Natural killer cell (primary cell): Measurements from ENCODE around the gene IL7R. TPM values are rescaled to one million over a fixed set of nuclear protein-coding genes. Genes with fewer than 3 reads are reported as not detected.
A peak's percentile ranks its signal among the peaks of the same experiment; 100 is the strongest.

Experiments
- ATAC-seq, 3 donors: fragments of 150-1000 bp in 2 of 3; fragments of 200-7000 bp in 1 of 3; cut with Tn5 transposase; 1 replicate in 1 of 3; 2 replicates in 2 of 3; pipeline ENCODE4 v1.10.0; 2021; ENCODE audit warnings: mild to moderate bottlenecking in 2 of 3, moderate library complexity in 2 of 3
- DNase-seq, 2 donors: peaks; one replicate each; pipeline versions ENCODE4 v3.0.0 to v3.0.0-alpha.2; 2013 to 2021; ENCODE audit warnings: mixed read lengths in 1 of 2
- H3K27ac ChIP-seq: one replicate; pipeline ENCODE4 v1.5.1; 2013; ENCODE audit warnings: mild to moderate bottlenecking, low read length
- H3K27me3 ChIP-seq: one replicate; pipeline ENCODE4 v1.6.1; 2013; ENCODE audit warnings: low read length; ENCODE audit not compliant: control insufficient read depth, insufficient read depth
- H3K36me3 ChIP-seq: one replicate; pipeline ENCODE4 v1.6.1; 2013; ENCODE audit warnings: low read length; ENCODE audit not compliant: control insufficient read depth, insufficient read depth
- H3K4me1 ChIP-seq: one replicate; pipeline ENCODE4 v1.6.1; 2013; ENCODE audit warnings: low read length; ENCODE audit not compliant: control insufficient read depth, insufficient read depth
- H3K4me3 ChIP-seq: one replicate; pipeline ENCODE4 v1.5.1; 2013; ENCODE audit warnings: low read length
- H3K9me3 ChIP-seq: one replicate; pipeline ENCODE4 v1.6.1; 2013; ENCODE audit warnings: low read length; ENCODE audit not compliant: control insufficient read depth, insufficient read depth
- H3K27ac Mint-ChIP-seq, 2 donors: one replicate each; pipeline ENCODE4 v1.8.0; 2022; ENCODE audit warnings: mild to moderate bottlenecking in 2 of 2, mixed read lengths in 2 of 2, moderate library complexity in 1 of 2
- H3K27me3 Mint-ChIP-seq, 2 donors: one replicate each; pipeline ENCODE4 v1.8.0; 2022; ENCODE audit warnings: low read depth in 2 of 2, mixed read lengths in 2 of 2
- H3K36me3 Mint-ChIP-seq: one replicate; pipeline ENCODE4 v1.8.0; 2022; ENCODE audit warnings: mixed read lengths
- H3K4me1 Mint-ChIP-seq, 2 donors: one replicate each; pipeline ENCODE4 v1.8.0; 2022; ENCODE audit warnings: mixed read lengths in 2 of 2
- H3K4me3 Mint-ChIP-seq: one replicate; pipeline ENCODE4 v1.8.0; 2022; ENCODE audit warnings: mild to moderate bottlenecking, moderate library complexity, mixed read lengths
- H3K9me3 Mint-ChIP-seq, 2 donors: one replicate each; pipeline ENCODE4 v1.8.0; 2022; ENCODE audit warnings: mixed read lengths in 2 of 2
- WGBS: methylation state at CpG from one replicate; pipeline ENCODE4 v1.1.7; 2013; ENCODE audit warnings: missing lambda C conversion rate; ENCODE audit not compliant: insufficient coverage; 5-methylcytosine and 5-hydroxymethylcytosine counted together
- intact Hi-C: fragments of 100-400 bp; cut with micrococcal nuclease; formaldehyde crosslinking; loops from one replicate; pipeline ENCODE4 v1.14.2; 2022
- total RNA-seq, 4 donors: library from RNA; stranded (reverse); fragments of 120-200 nt in 1 of 4; gene quantifications; one replicate each; pipeline versions ENCODE4 v1.2.3 to v1.2.4, GENCODE V29; 2013 to 2022
- TF ChIP-seq, protein P1 (sequence below): fragments of 200-600 bp; IDR thresholded peaks from one replicate; pipeline ENCODE4 v1.8.0; 2022; ENCODE audit warnings: antibody characterized with exemption

IL7R gene
- total RNA-seq, 3 donors from 2014 or later (not counting 1 experiment from before 2014, with no cell fraction given) = 22.0 to 42.7 (median 30.4) TPM

DNA sequence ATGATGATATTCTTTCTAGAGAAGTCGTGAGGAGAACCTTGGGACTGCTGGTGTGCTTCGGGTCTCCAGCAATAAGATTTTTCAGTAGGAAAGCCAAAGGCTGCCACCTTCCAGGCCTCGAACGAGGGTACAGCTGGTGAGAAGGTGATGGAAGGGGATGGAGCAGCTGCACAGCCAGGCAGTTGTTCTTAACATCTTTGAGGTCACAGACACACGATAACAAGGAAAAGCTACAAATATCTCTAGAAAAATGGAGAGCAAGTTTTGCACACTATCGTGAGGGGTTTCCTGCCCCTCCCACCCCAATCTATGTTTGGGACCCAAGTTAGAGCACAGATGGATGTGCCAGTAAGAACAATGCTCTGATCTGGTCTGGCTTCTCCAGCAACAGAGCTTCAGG is 6.8 kb upstream of the IL7R start:
- H3K9me3 ChIP-seq = peaks cover 15% of the 10 kb centered on the region
- ATAC-seq = no peak
- H3K27me3 Mint-ChIP-seq = no peaks in the 10 kb centered on the region
- no peak for DNase-seq
- H3K9me3 Mint-ChIP-seq = peaks cover 0 to 3% of the 10 kb centered on the region in 2 donors
- H3K36me3 ChIP-seq = no peaks in the 10 kb centered on the region
- WGBS = 57% methylated on average over 6 of the region's 6 CpGs
- H3K27ac Mint-ChIP-seq = no peak overlapping the region
- H3K4me1 ChIP-seq = peaks cover 17% of the 10 kb centered on the region
- H3K27ac ChIP-seq = no peak overlapping the region
- no peaks in the 10 kb centered on the region for H3K27me3 ChIP-seq
- peaks cover 6% of the 10 kb centered on the region for H3K36me3 Mint-ChIP-seq
- H3K4me3 Mint-ChIP-seq = no peak overlapping the region
- intact Hi-C loops = no loop called here
- no peak overlapping the region for H3K4me3 ChIP-seq
- TF ChIP-seq, protein P1, sequence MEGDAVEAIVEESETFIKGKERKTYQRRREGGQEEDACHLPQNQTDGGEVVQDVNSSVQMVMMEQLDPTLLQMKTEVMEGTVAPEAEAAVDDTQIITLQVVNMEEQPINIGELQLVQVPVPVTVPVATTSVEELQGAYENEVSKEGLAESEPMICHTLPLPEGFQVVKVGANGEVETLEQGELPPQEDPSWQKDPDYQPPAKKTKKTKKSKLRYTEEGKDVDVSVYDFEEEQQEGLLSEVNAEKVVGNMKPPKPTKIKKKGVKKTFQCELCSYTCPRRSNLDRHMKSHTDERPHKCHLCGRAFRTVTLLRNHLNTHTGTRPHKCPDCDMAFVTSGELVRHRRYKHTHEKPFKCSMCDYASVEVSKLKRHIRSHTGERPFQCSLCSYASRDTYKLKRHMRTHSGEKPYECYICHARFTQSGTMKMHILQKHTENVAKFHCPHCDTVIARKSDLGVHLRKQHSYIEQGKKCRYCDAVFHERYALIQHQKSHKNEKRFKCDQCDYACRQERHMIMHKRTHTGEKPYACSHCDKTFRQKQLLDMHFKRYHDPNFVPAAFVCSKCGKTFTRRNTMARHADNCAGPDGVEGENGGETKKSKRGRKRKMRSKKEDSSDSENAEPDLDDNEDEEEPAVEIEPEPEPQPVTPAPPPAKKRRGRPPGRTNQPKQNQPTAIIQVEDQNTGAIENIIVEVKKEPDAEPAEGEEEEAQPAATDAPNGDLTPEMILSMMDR = no peak
- peaks cover 8 to 10% of the 10 kb centered on the region in 2 donors for H3K4me1 Mint-ChIP-seq

DNA sequence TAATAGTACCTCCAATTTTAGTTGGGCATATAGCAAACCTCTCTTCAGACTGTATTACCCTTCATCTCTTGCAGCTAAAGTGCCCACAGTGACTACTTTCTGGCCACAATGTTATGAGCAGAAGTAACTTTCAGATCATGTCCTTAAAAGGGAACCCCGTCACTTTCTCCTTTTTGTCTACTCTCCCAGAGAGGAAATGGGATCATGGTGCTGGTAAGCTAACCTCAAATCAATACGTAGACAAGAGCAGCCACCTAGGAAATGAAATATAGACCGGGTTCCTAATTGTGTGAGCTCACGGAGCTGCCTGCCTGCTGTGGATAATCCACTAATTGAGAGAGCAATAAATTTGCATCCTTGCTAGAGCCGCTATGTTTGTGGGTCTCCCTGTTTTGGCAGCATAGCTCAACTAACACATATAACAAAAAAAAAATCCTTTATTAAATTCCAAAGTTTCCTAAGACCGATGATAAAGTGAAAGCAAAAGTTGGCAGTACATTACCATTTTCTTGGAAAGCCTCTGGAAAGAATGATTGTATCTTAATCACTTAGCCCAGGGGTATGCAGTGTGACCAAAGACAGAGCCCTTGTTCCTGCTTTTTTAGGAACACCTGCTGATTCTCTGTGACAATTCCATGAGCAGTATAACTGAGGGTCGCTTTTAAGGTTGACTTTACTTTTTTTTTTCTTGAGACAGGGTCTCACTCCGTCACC is 5.6 kb upstream of the IL7R start:
- Mint-ChIP-seq H3K4me3 (no peak overlapping the region), H3K36me3 (peaks cover 6% of the 10 kb centered on the region), H3K4me1 (peaks cover 11 to 13% of the 10 kb centered on the region in 2 donors), H3K27ac (no peak overlapping the region), H3K27me3 (no peaks in the 10 kb centered on the region), H3K9me3 (peaks cover 0 to 3% of the 10 kb centered on the region in 2 donors)
- intact Hi-C loops = no loop called here
- Histone ChIP-seq H3K27ac (no peak overlapping the region), H3K27me3 (no peaks in the 10 kb centered on the region), H3K36me3 (no peaks in the 10 kb centered on the region), H3K4me1 (peaks cover 18% of the 10 kb centered on the region), H3K4me3 (no peak overlapping the region), H3K9me3 (peaks cover 2% of the 10 kb centered on the region)
- TF ChIP-seq, protein P1 = no peak
- DNase-seq (no peak), ATAC-seq (no peak)
- WGBS = 86% methylated on average over 8 of the region's 8 CpGs

DNA sequence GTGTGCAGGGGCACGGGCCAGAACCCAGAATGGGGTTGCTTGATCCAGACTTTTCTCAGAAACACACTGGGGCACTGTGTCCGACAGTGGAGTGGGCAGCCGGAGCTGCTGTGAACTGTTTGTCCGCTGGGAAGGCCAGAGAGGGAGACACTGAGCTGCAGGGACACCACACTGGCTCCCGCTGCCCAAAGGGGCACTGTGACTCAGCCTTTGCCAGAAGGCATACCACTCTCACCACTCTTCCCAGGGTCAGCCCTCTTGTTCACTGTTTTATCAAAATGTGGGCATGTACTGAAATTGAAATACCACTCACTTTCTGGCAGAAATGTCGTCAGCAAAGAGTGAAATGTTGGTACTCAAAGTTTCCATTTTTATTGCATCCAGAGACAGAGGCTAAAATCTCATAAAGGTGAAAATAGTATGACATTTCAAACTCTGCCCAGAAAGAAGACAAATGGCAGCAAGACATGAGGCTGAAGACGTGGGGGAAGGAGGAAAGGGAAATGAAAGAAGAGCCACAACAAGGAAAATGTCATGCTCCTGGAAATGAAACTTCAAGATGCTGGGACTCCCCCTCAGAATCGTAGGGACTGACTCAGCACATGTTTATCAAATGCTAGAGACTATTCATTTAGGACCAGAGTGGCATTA is 4.5 kb upstream of the IL7R start:
- no peaks in the 10 kb centered on the region for H3K9me3 Mint-ChIP-seq
- peaks cover 17 to 20% of the 10 kb centered on the region in 2 donors for H3K4me1 Mint-ChIP-seq
- Histone ChIP-seq H3K27ac (peak overlapping the region; percentile 96), H3K4me3 (no peak overlapping the region), H3K9me3 (no peaks in the 10 kb centered on the region), H3K4me1 (peaks cover 21% of the 10 kb centered on the region), H3K36me3 (no peaks in the 10 kb centered on the region), H3K27me3 (no peaks in the 10 kb centered on the region)
- ATAC-seq (no peak), DNase-seq (peak in 1 of 2 donors; percentile 80)
- H3K27me3 Mint-ChIP-seq = no peaks in the 10 kb centered on the region
- WGBS = 62% methylated on average over 8 of the region's 8 CpGs
- TF ChIP-seq, protein P1 = no peak
- intact Hi-C loops = no loop called here
- H3K4me3 Mint-ChIP-seq = no peak overlapping the region
- no peaks in the 10 kb centered on the region for H3K36me3 Mint-ChIP-seq
- H3K27ac Mint-ChIP-seq = no peak overlapping the region
